Hematopoietic multipotent progenitor cell treated with erythropoietin and hydrocortisone succinate and interleukin-3 and kit ligand, for 4 days (in vitro differentiated cells): ENCODE data around the gene TBC1D10B.
"Not testable (repeated sequence)": the region's sequence is repeated elsewhere in the genome, so short reads cannot be mapped to it uniquely, and the experiment has no call there.

Experiments
- DNase-seq: peaks from one replicate; pipeline ENCODE4 v3.0.0-alpha.2; 2015

The TBC1D10B gene

GRCh38 chr16:30324220-30324619 is 46.1 kb downstream of the TBC1D10B start:
- DNase-seq: not testable (repeated sequence)

GRCh38 chr16:30318647-30319046 is 51.6 kb downstream of the TBC1D10B start:
- DNase-seq: not testable (repeated sequence)

GRCh38 chr16:30310937-30311336 is 59.4 kb downstream of the TBC1D10B start:
- not testable (repeated sequence) for DNase-seq

- not testable (repeated sequence) for DNase-seq
Observed at GRCh38 chr16:30309255-30309654, 61.0 kb downstream of the TBC1D10B start.
